IPS-15b (cell line): Measurements from ENCODE around the gene SLITRK3.

Source experiments
- H3K27me3 ChIP-seq: one replicate; pipeline ENCODE4 v1.6.1; 2013; ENCODE audit warnings: low read length; ENCODE audit not compliant: control insufficient read depth, insufficient read depth
- H3K36me3 ChIP-seq: one replicate; pipeline ENCODE4 v1.6.1; 2013; ENCODE audit warnings: low read length; ENCODE audit not compliant: control insufficient read depth, insufficient read depth
- H3K4me1 ChIP-seq: one replicate; pipeline ENCODE4 v1.6.1; 2013; ENCODE audit warnings: mild to moderate bottlenecking, low read length; ENCODE audit not compliant: control insufficient read depth, insufficient read depth
- H3K4me3 ChIP-seq: one replicate; pipeline ENCODE4 v1.5.1; 2013; ENCODE audit warnings: low read depth, low read length
- H3K9ac ChIP-seq: one replicate; pipeline ENCODE4 v1.6.1; 2013; ENCODE audit warnings: low read depth, mild to moderate bottlenecking, low read length
- H3K9me3 ChIP-seq: one replicate; pipeline ENCODE4 v1.6.1; 2013; ENCODE audit warnings: mild to moderate bottlenecking, low read length; ENCODE audit not compliant: control insufficient read depth, insufficient read depth

Gene SLITRK3, protein sequence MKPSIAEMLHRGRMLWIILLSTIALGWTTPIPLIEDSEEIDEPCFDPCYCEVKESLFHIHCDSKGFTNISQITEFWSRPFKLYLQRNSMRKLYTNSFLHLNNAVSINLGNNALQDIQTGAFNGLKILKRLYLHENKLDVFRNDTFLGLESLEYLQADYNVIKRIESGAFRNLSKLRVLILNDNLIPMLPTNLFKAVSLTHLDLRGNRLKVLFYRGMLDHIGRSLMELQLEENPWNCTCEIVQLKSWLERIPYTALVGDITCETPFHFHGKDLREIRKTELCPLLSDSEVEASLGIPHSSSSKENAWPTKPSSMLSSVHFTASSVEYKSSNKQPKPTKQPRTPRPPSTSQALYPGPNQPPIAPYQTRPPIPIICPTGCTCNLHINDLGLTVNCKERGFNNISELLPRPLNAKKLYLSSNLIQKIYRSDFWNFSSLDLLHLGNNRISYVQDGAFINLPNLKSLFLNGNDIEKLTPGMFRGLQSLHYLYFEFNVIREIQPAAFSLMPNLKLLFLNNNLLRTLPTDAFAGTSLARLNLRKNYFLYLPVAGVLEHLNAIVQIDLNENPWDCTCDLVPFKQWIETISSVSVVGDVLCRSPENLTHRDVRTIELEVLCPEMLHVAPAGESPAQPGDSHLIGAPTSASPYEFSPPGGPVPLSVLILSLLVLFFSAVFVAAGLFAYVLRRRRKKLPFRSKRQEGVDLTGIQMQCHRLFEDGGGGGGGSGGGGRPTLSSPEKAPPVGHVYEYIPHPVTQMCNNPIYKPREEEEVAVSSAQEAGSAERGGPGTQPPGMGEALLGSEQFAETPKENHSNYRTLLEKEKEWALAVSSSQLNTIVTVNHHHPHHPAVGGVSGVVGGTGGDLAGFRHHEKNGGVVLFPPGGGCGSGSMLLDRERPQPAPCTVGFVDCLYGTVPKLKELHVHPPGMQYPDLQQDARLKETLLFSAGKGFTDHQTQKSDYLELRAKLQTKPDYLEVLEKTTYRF

DNA sequence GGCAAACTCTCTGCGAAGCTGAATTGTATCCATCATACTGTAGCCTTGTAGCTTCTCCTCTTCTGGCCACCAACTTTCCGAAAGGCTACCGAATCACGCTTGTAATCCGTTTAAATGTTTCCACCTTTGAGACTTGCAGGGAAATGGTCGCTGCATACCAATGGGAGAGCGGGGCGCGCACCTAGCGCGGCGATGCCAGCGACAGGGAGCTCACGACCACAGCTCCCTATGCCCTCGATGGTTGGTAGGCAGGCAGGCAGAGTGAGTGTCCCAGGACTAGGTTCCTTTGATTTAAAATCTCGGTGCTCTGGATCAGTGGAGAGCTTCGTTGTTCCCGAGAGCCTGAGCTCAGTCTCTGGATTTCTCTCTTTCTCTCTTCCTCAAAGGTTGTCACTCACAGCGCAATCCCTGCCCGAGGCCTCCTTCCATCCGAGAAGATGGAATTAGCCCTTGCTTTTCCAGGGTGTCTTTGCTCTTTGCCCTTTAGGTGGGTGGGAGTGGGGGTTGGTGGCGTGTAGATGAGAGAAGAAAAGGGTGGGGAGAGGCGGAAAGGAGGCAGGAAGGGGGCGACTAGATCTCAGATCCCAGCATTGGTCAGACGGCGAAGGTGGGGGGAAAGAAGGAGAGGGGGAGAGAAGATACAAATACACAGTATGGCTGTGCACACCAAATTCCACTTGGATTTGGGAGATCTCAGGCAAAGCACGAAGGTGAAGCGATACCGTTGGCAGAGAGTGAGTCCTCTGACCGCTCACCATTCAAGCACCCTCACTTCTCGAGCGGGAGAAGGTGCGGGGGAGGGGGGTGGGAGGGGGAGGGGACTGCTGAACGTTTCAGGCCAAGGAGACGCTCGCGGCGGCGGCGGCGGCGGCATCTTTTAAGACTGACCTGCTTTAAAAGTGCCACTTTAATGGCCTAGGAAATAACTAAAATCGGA lies at the start of gene SLITRK3:
SLITRK3 (minus strand) TSS at position 745 of the 937 bp plus-strand sequence. CDS start 5,554 bp downstream, outside the sequence.
- Histone ChIP-seq H3K9ac (peak within 1 kb of the TSS; percentile 38), H3K27me3 (peaks cover 56% of the 10 kb centered on the region), H3K36me3 (no peaks in the 10 kb centered on the region), H3K4me3 (peak within 1 kb of the TSS; percentile 84), H3K9me3 (no peaks in the 10 kb centered on the region), H3K4me1 (peaks cover 7% of the 10 kb centered on the region)

DNA sequence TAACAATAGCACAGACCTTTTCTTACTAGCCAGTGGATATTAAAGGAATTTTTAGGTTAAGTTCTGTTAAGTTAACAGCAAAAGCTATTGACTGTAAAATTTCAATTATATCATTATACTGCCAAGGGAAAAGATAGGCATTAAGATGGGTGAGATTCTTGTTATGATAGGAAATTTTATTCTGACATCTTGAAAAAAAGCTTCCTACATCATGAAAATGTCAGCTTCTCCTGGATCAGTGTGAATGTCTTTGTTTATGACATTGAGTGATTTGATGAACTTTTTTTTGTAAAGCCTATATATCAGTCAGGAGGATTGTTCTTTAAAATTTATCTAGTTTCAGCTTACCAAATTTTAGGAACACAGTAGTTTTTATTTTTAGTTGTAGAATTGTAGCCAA lies 47.4 kb upstream of the SLITRK3 start:
- Histone ChIP-seq H3K36me3 (no peaks in the 10 kb centered on the region), H3K9ac (no peak overlapping the region), H3K27me3 (no peaks in the 10 kb centered on the region), H3K4me1 (no peaks in the 10 kb centered on the region), H3K4me3 (no peak overlapping the region), H3K9me3 (peaks cover 3% of the 10 kb centered on the region)

DNA sequence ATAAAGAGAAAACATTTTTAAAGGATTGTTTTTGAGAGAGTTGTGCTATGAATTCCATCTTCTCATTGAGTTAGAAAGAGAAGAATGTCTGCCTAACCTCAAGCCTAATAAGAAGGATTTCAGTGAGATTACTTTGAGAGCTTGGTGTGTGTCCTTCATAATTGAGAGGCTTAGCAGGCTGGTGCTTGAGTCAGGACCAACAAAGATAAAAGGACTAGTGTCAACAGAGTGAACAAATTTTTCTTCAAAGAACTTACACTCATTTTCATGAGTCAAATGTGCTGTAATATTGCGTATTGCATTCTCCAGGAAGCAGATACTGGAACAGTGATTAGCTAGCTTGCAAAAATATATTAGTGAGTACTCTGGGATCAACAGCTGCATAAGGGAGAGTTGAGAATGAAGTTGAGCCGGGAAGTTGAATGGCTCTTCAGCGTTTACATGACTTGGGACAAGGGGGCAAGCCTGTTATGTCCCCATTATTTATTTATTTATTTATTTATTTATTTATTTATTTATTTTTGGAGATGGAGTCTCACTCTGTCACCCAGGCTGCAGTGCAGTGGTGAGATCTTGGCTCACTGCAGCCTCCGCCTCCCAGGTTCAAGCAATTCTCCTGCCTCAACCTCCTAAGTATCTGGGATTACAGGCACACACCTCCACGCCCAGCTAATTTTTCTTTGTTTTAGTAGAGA lies 37.5 kb upstream of the SLITRK3 start:
- Histone ChIP-seq H3K36me3 (no peaks in the 10 kb centered on the region), H3K4me3 (no peak overlapping the region), H3K9ac (no peak overlapping the region), H3K27me3 (no peaks in the 10 kb centered on the region), H3K9me3 (no peaks in the 10 kb centered on the region), H3K4me1 (no peaks in the 10 kb centered on the region)

GRCh38 chr3:165225604-165226003 lies 29.4 kb upstream of the SLITRK3 start:
- Histone ChIP-seq H3K9ac (no peak overlapping the region), H3K4me1 (no peaks in the 10 kb centered on the region), H3K36me3 (no peaks in the 10 kb centered on the region), H3K27me3 (no peaks in the 10 kb centered on the region), H3K9me3 (no peaks in the 10 kb centered on the region), H3K4me3 (no peak overlapping the region)

DNA sequence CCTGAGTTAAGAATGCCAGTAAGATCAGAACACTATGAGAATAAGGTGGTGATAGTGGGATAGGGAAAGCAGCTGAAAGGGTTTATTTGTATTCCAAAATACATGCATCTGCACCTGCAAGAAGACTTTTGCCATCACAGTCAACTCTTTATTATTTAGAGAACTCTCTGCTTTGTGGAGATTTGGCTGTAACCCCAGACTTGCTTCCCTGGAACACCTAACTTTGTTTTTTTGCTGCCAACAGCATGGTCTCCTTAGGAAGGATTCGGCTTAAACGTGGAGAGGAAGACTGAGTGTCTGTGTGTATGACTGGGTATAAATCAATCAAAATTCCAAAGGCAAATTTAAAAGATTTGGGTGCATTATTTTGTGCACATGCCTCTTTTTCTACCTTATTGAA lies 21.6 kb upstream of the SLITRK3 start:
- Histone ChIP-seq H3K9ac (no peak overlapping the region), H3K27me3 (no peaks in the 10 kb centered on the region), H3K9me3 (no peaks in the 10 kb centered on the region), H3K4me3 (no peak overlapping the region), H3K36me3 (no peaks in the 10 kb centered on the region), H3K4me1 (no peaks in the 10 kb centered on the region)

- Histone ChIP-seq H3K9me3 (no peaks in the 10 kb centered on the region), H3K27me3 (peaks cover 4% of the 10 kb centered on the region), H3K9ac (no peak overlapping the region), H3K36me3 (no peaks in the 10 kb centered on the region), H3K4me3 (no peak overlapping the region), H3K4me1 (no peaks in the 10 kb centered on the region)
Observed at GRCh38 chr3:165212580-165212979, 16.4 kb upstream of the SLITRK3 start.

DNA sequence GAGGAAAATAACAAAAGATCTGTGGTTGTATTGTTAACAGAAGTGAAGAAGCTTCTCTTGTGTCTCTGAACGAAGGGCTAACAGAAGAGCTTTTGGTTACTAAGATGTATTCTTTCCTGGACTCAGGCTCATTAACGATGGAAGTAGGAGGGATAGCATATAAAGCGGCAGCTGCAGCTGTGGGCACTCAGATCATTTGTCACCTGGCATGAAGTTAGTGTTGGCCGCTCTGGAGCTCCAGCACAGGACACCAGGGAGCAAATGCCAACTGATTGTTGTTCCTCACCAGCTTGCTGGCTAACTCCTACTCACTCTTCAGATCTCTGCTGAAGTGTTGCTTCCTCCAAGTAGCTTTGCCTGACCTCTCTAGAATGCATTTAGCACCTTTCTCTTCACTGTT lies 15.5 kb upstream of the SLITRK3 start:
- no peaks in the 10 kb centered on the region for H3K4me1 ChIP-seq
- H3K27me3 ChIP-seq = peaks cover 12% of the 10 kb centered on the region
- no peaks in the 10 kb centered on the region for H3K36me3 ChIP-seq
- no peaks in the 10 kb centered on the region for H3K9me3 ChIP-seq
- no peak overlapping the region for H3K4me3 ChIP-seq
- no peak overlapping the region for H3K9ac ChIP-seq

GRCh38 chr3:165210727-165211126 lies 14.5 kb upstream of the SLITRK3 start:
- H3K4me1 ChIP-seq = no peaks in the 10 kb centered on the region
- H3K4me3 ChIP-seq = no peak overlapping the region
- H3K9me3 ChIP-seq = no peaks in the 10 kb centered on the region
- no peaks in the 10 kb centered on the region for H3K36me3 ChIP-seq
- peaks cover 12% of the 10 kb centered on the region for H3K27me3 ChIP-seq
- H3K9ac ChIP-seq = no peak overlapping the region

DNA sequence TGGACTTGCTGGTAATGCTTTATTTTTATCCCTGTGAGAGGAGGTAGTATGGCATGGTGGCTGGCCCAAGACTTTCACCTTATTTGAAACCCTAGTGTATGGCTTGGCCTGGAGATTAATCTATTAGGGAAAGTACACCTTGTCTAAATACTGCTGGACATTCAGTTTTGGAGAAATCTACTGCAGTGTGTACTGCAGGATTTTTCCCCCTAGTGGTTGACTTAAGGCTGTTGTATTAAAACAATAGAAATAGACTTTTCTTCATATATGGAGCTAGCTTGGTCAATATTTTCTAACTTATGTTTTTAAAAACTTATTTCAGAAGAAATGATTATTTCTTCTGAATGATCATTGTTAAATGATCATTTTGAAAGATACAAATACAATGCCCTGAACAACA lies 13.9 kb upstream of the SLITRK3 start:
- Histone ChIP-seq H3K27me3 (peaks cover 12% of the 10 kb centered on the region), H3K9me3 (no peaks in the 10 kb centered on the region), H3K9ac (no peak overlapping the region), H3K4me3 (no peak overlapping the region), H3K36me3 (no peaks in the 10 kb centered on the region), H3K4me1 (no peaks in the 10 kb centered on the region)

GRCh38 chr3:165206454-165207266 lies 10.5 kb upstream of the SLITRK3 start:
- Histone ChIP-seq H3K4me1 (no peaks in the 10 kb centered on the region), H3K36me3 (no peaks in the 10 kb centered on the region), H3K27me3 (peaks cover 12% of the 10 kb centered on the region), H3K4me3 (peak overlapping the region; percentile 48), H3K9me3 (no peaks in the 10 kb centered on the region), H3K9ac (no peak overlapping the region)
